HG02973 (cell line): ENCODE data around the gene WSB1.

ENCODE experiments used
- ATAC-seq: cut with Tn5 transposase; IDR thresholded peaks from one replicate; pipeline ENCODE4 v1.9.1; 2021; ENCODE audit warnings: moderate library complexity; ENCODE audit not compliant: unreplicated experiment

Gene WSB1

GRCh38 chr17:27353461-27354050 is 59.6 kb downstream of the WSB1 start:
- peak; percentile 70 for ATAC-seq

GRCh38 chr17:27354051-27354490 is 60.2 kb downstream of the WSB1 start:
- ATAC-seq, result no peak

GRCh38 chr17:27354491-27355081 is 60.7 kb downstream of the WSB1 start:
- no peak for ATAC-seq

GRCh38 chr17:27355419-27355818 is 61.5 kb downstream of the WSB1 start:
- no peak for ATAC-seq

GRCh38 chr17:27356091-27356705 is 62.3 kb downstream of the WSB1 start:
- no peak for ATAC-seq

GRCh38 chr17:27357236-27357635 is 63.3 kb downstream of the WSB1 start:
- no peak for ATAC-seq

GRCh38 chr17:27360507-27360906 is 66.6 kb downstream of the WSB1 start:
- no peak for ATAC-seq

GRCh38 chr17:27361695-27362094 is 67.8 kb downstream of the WSB1 start:
- no peak for ATAC-seq

GRCh38 chr17:27362503-27362902 is 68.6 kb downstream of the WSB1 start:
- ATAC-seq, result no peak

- no peak for ATAC-seq
These were observed 69.0 kb downstream of the WSB1 start for GRCh38 chr17:27362909-27363308.

GRCh38 chr17:27363326-27363725 is 69.4 kb downstream of the WSB1 start:
- ATAC-seq, result no peak
